Adrenal gland (tissue), 5 donors: Measurements from ENCODE around the gene PTK6.

Experiments used
- POLR2A ChIP-seq, 2 donors: fragments of 450-650 bp; IDR thresholded peaks; one replicate each; pipeline ENCODE4 v1.6.1; 2017; ENCODE audit warnings: antibody characterized with exemption in 2 of 2, mild to moderate bottlenecking in 2 of 2, moderate library complexity in 1 of 2
- TF ChIP-seq, protein P1 (sequence below), 6 experiments: fragments of 450-650 bp in 4 of 6; fragments of 200-600 bp in 2 of 6; sonication (generic) in 1 of 6; IDR thresholded peaks; 1 replicate in 5 of 6; 2 replicates in 1 of 6; pipeline versions ENCODE4 v1.5.1 to v1.8.0; 2016 to 2021; ENCODE audit warnings: antibody characterized with exemption in 6 of 6, mild to moderate bottlenecking in 2 of 6, moderate library complexity in 1 of 6
- donor health status: DM: no; HTN: no; CAD: no.

DNA sequence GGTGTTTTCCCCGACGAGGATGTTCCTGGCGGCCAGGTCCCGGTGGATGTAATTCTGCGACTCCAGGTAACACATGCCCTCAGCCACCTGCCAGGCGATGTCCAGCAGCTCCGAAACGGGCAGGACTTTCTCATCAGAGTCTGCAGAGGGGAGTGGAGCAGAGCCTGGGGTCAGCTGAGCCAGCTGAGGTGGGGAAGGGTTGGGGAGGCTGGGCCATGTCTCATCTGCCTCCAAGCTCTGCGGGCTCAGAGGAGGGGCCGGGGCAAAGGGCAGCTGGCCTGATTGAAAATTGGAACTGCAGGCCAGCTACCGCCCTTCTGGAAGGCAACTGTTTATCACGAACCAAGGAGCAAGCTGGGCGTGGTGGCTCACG, 6.4 kb downstream of the PTK6 start:
- TF ChIP-seq, protein P1, sequence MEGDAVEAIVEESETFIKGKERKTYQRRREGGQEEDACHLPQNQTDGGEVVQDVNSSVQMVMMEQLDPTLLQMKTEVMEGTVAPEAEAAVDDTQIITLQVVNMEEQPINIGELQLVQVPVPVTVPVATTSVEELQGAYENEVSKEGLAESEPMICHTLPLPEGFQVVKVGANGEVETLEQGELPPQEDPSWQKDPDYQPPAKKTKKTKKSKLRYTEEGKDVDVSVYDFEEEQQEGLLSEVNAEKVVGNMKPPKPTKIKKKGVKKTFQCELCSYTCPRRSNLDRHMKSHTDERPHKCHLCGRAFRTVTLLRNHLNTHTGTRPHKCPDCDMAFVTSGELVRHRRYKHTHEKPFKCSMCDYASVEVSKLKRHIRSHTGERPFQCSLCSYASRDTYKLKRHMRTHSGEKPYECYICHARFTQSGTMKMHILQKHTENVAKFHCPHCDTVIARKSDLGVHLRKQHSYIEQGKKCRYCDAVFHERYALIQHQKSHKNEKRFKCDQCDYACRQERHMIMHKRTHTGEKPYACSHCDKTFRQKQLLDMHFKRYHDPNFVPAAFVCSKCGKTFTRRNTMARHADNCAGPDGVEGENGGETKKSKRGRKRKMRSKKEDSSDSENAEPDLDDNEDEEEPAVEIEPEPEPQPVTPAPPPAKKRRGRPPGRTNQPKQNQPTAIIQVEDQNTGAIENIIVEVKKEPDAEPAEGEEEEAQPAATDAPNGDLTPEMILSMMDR (IDR thresholded peaks at IDR 0.05): no peak
- TF ChIP-seq POLR2A (IDR thresholded peaks at IDR 0.05): no peak
